Measurements from ENCODE around the gene DLGAP1.

DLGAP1 gene

DNA sequence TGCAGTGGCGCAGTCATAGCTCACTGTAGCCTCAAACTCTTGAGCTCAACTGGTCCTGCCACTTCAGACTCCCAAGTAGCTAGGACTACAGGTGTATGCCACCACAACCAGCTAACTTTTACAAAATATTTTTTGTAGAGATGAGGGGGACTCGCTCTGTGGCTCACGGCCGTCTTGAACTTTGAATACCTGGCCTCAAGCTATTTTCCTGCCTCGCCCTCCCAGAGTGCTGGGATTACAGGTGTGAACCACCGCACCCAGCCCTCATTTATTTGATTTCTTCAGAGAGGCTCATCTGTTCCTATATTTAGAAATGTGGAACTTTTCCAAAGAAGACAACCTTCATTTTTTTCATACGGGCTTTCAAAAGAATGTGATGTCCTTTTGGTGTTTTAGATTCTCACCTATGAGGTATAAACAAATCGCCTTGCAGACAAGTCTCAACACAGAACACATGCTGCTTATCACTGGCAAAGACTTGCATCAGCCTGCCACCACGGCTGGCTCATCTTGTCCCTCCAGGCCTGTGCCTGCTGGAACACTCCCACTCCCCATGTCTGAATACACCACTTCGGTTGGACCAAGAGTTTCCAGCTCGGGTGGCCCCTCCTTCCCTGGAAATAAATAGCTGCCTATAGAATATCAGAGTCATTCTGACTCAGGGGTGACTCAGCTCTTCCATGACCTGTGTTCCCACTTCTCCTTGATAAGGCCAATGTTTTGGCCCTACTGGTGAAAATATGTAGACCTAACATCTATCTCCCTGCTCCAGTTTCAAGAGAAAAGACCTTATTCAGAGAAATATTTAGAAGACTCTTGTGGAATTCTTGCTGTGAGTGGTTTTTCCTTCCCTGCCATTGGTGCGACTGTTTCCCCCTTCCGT, 802.5 kb downstream of the DLGAP1 start (continued):
- TF ChIP-seq SP7 (tag by site-specific recombination; IDR thresholded peaks at IDR 0.05) (peak; percentile 73), ZNF138 (tag by site-specific recombination; IDR thresholded peaks at IDR 0.05; ENCODE audit: borderline replicate concordance) (no peak), ZNF768 (tag by site-specific recombination; IDR thresholded peaks at IDR 0.05) (no peak), ZBTB21 (tag by site-specific recombination; IDR thresholded peaks at IDR 0.05) (0 out of 2 replicates have a peak, but pooled peaks have one; percentile 19), ZNF600 (tag by site-specific recombination; IDR thresholded peaks at IDR 0.05) (peak; percentile 61; the same call in 1 of the 2 replicates), ZFHX2 (tag by site-specific recombination; conservative IDR thresholded peaks at IDR 0.05) (0 out of 2 replicates have a peak, but pooled peaks have one; percentile 33)
- TF ChIP-seq, protein P1, sequence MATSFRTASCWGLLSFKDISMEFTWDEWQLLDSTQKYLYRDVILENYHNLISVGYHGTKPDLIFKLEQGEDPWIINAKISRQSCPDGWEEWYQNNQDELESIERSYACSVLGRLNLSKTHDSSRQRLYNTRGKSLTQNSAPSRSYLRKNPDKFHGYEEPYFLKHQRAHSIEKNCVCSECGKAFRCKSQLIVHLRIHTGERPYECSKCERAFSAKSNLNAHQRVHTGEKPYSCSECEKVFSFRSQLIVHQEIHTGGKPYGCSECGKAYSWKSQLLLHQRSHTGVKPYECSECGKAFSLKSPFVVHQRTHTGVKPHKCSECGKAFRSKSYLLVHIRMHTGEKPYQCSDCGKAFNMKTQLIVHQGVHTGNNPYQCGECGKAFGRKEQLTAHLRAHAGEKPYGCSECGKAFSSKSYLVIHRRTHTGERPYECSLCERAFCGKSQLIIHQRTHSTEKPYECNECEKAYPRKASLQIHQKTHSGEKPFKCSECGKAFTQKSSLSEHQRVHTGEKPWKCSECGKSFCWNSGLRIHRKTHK (tag by site-specific recombination; IDR thresholded peaks at IDR 0.05) = no peak
- TF ChIP-seq, protein P2, sequence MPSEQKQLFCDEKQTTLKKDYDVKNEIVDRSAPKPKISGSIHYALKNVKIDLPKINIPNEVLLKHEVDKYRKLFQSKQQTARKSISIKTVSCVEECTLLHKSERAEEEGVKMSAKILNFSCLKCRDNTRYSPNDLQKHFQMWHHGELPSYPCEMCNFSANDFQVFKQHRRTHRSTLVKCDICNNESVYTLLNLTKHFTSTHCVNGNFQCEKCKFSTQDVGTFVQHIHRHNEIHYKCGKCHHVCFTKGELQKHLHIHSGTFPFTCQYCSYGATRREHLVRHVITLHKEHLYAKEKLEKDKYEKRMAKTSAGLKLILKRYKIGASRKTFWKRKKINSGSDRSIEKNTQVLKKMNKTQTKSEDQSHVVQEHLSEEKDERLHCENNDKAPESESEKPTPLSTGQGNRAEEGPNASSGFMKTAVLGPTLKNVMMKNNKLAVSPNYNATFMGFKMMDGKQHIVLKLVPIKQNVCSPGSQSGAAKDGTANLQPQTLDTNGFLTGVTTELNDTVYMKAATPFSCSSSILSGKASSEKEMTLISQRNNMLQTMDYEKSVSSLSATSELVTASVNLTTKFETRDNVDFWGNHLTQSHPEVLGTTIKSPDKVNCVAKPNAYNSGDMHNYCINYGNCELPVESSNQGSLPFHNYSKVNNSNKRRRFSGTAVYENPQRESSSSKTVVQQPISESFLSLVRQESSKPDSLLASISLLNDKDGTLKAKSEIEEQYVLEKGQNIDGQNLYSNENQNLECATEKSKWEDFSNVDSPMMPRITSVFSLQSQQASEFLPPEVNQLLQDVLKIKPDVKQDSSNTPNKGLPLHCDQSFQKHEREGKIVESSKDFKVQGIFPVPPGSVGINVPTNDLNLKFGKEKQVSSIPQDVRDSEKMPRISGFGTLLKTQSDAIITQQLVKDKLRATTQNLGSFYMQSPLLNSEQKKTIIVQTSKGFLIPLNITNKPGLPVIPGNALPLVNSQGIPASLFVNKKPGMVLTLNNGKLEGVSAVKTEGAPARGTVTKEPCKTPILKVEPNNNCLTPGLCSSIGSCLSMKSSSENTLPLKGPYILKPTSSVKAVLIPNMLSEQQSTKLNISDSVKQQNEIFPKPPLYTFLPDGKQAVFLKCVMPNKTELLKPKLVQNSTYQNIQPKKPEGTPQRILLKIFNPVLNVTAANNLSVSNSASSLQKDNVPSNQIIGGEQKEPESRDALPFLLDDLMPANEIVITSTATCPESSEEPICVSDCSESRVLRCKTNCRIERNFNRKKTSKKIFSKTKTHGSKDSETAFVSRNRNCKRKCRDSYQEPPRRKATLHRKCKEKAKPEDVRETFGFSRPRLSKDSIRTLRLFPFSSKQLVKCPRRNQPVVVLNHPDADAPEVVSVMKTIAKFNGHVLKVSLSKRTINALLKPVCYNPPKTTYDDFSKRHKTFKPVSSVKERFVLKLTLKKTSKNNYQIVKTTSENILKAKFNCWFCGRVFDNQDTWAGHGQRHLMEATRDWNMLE (tag by site-specific recombination; conservative IDR thresholded peaks at IDR 0.05; ENCODE audit: low read depth) = peak; percentile 42; the same call in 1 of the 2 replicates
- TF ChIP-seq, protein P3, sequence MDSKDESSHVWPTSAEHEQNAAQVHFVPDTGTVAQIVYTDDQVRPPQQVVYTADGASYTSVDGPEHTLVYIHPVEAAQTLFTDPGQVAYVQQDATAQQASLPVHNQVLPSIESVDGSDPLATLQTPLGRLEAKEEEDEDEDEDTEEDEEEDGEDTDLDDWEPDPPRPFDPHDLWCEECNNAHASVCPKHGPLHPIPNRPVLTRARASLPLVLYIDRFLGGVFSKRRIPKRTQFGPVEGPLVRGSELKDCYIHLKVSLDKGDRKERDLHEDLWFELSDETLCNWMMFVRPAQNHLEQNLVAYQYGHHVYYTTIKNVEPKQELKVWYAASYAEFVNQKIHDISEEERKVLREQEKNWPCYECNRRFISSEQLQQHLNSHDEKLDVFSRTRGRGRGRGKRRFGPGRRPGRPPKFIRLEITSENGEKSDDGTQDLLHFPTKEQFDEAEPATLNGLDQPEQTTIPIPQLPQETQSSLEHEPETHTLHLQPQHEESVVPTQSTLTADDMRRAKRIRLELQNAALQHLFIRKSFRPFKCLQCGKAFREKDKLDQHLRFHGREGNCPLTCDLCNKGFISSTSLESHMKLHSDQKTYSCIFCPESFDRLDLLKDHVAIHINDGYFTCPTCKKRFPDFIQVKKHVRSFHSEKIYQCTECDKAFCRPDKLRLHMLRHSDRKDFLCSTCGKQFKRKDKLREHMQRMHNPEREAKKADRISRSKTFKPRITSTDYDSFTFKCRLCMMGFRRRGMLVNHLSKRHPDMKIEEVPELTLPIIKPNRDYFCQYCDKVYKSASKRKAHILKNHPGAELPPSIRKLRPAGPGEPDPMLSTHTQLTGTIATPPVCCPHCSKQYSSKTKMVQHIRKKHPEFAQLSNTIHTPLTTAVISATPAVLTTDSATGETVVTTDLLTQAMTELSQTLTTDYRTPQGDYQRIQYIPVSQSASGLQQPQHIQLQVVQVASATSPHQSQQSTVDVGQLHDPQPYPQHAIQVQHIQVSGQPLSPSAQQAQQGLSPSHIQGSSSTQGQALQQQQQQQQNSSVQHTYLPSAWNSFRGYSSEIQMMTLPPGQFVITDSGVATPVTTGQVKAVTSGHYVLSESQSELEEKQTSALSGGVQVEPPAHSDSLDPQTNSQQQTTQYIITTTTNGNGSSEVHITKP (tag by site-specific recombination; IDR thresholded peaks at IDR 0.05) = peak; percentile 89

DNA sequence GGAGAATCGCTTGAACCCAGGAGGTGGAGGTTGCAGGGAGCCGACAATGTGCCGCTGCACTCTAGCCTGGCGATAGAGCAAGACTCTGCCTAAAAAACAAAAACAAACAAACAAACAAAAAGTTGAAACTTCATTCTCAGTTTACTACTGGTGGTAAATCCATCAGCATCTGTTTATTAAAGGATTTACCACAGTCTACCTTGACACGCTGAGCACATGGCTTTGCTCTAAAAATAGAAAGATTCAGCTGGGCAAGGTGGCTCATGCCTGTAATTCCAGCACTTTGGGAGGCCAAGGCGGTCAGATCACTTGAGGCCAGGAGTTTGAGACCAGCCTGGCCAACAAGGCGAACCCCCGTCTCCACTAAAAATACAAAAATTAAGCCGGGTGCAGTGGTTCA, 803.8 kb downstream of the DLGAP1 start:
- no peak overlapping the region for H3K4me3 ChIP-seq (ENCODE audit: low read depth, low read length)
- no peaks in the 10 kb centered on the region for H3K36me3 ChIP-seq (ENCODE audit: control insufficient read depth in 2 of 2, insufficient read depth in 1 of 2, low read length in 2 of 2)
- no peak overlapping the region for H3K27ac ChIP-seq (ENCODE audit: extremely low read depth, low read depth, low read length)
- peaks cover 4% of the 10 kb centered on the region; the same call in 1 of the 2 replicates for H3K4me1 ChIP-seq (ENCODE audit: control insufficient read depth, insufficient read depth, low read length)
- no peaks in the 10 kb centered on the region for H3K9me3 ChIP-seq (ENCODE audit: control insufficient read depth, insufficient read depth, low read depth, low read length)
- ChIA-PET CTCF (interaction anchor here (0.6 to 1.1 kb wide), 2 partner anchors 59 to 202 kb away, joined by 3 to 5 read pairs; no protein-coding TSS in a partner anchor), POLR2A (no interaction called here)
- TF ChIP-seq ZNF10 (tag by site-specific recombination; IDR thresholded peaks at IDR 0.05) (no peak), IKZF3 (tag by site-specific recombination; IDR thresholded peaks at IDR 0.05) (no peak), ZNF157 (tag by site-specific recombination; IDR thresholded peaks at IDR 0.05) (no peak), ZNF560 (tag by site-specific recombination; IDR thresholded peaks at IDR 0.05; ENCODE audit: borderline replicate concordance) (no peak), ZNF521 (tag by site-specific recombination; IDR thresholded peaks at IDR 0.05) (no peak), TRIM28 (IDR thresholded peaks at IDR 0.05; ENCODE audit: borderline replicate concordance, low read length) (no peak), OSR2 (tag by site-specific recombination; IDR thresholded peaks at IDR 0.05) (no peak), ZNF701 (tag by site-specific recombination; IDR thresholded peaks at IDR 0.05) (no peak)
- TF ChIP-seq, protein P4, sequence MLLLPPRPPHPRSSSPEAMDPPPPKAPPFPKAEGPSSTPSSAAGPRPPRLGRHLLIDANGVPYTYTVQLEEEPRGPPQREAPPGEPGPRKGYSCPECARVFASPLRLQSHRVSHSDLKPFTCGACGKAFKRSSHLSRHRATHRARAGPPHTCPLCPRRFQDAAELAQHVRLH (tag by site-specific recombination; IDR thresholded peaks at IDR 0.05) = no peak
- TF ChIP-seq, protein P5, sequence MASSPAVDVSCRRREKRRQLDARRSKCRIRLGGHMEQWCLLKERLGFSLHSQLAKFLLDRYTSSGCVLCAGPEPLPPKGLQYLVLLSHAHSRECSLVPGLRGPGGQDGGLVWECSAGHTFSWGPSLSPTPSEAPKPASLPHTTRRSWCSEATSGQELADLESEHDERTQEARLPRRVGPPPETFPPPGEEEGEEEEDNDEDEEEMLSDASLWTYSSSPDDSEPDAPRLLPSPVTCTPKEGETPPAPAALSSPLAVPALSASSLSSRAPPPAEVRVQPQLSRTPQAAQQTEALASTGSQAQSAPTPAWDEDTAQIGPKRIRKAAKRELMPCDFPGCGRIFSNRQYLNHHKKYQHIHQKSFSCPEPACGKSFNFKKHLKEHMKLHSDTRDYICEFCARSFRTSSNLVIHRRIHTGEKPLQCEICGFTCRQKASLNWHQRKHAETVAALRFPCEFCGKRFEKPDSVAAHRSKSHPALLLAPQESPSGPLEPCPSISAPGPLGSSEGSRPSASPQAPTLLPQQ (tag by site-specific recombination; IDR thresholded peaks at IDR 0.05) = no peak
- TF ChIP-seq, protein P6, sequence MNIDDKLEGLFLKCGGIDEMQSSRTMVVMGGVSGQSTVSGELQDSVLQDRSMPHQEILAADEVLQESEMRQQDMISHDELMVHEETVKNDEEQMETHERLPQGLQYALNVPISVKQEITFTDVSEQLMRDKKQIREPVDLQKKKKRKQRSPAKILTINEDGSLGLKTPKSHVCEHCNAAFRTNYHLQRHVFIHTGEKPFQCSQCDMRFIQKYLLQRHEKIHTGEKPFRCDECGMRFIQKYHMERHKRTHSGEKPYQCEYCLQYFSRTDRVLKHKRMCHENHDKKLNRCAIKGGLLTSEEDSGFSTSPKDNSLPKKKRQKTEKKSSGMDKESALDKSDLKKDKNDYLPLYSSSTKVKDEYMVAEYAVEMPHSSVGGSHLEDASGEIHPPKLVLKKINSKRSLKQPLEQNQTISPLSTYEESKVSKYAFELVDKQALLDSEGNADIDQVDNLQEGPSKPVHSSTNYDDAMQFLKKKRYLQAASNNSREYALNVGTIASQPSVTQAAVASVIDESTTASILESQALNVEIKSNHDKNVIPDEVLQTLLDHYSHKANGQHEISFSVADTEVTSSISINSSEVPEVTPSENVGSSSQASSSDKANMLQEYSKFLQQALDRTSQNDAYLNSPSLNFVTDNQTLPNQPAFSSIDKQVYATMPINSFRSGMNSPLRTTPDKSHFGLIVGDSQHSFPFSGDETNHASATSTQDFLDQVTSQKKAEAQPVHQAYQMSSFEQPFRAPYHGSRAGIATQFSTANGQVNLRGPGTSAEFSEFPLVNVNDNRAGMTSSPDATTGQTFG (tag by site-specific recombination; IDR thresholded peaks at IDR 0.05; ENCODE audit: borderline replicate concordance) = no peak
